HCEC 1CT (cell line): ENCODE results near the gene PITRM1.

Source experiments
- DNase-seq: peaks from one replicate; pipeline ENCODE4 v3.0.0-alpha.2; 2017

PITRM1 gene

DNA sequence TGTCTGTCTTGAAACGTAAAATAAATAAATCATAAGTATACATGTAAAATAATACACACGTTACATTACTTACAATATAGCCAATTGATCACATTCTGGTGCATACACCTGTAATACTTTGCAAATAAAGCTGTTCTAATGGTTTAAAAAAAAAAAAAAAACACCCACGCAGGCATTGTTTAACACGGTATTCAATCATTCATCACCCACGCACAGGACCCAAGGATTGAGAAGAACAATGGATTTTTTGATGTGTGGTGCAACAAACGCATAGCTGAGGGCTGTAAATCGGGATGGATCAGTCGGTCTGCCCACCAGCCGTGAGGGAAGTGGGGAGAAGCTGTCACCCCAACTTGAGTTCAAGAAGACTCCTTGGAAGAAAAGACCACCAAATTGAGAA lies 8.7 kb downstream of the PITRM1 start:
- DNase-seq = no peak

DNA sequence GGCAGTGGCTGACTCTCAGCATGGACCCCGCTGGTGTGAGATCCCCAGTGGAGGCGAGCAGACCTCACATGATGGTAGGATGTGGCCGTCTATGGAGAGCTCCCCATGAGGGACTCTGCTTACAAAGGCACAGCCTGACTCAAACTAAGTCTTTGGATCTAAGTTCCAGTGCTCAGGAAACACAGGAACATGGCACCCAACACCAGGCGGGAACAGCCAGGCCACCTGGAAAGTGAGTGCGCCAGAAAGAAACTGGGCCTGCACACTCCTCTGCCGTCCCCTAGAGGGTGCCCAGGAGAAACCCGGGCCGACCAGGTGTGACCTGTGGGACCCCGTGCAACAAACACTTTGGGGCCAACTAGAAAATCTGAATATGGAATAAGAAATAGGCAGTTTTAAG lies 10.0 kb downstream of the PITRM1 start:
- DNase-seq = no peak

DNA sequence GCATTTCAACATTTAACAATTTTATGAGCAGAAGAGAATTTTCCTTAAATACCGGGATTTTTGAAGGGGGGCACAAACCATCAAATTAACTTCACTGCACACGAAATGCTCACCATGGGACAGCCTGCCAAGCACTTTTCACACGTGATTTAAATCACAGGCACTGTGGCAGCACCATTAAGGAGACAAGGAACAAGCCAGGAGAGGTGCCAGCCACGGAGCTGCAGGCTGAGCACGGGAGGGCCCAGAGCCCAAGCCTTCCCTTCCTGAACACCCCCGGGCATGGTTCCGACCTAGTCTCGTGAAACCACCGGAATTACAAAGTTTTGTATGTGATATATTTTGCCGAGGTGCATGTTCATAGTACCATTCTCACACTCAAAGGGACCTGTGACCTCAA lies 13.4 kb downstream of the PITRM1 start:
- no peak for DNase-seq

DNA sequence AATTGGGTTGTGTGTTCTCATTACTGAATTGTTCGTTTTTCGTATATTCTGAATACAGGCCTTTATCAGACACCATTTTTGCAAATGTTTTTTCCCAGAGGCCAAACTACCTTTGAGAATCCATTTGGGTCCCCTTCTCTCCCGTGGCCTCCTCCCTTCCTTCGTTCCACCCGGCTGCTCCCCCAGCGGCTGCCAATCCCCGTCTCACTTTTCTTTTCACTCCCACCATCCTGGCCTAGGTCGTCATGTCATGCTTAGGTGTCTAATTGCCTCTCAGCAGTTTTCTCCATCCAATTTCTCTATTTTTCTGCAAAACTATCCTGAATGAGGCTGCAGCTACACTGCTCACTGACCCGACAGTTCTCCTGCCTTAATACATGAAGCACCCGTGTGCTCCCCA lies 17.9 kb downstream of the PITRM1 start:
- no peak for DNase-seq

DNA sequence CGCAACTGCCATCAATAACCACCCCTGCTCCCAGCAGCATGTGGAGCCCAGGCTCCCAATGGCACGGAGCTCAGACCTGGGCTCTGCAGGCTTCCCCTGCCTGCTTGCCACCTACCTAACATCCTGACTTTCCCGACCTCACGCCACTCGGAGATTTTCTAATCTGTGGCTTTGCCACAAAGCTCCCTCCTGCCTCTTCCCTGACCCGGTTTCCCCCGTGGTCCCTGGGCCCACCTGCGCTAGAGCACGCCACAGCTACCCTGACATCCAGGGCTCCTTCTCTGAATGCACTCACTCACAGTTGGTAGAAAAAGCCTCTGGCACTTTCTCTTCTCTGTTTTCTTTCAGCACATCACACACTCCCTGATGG lies 20.0 kb downstream of the PITRM1 start:
- no peak for DNase-seq

DNA sequence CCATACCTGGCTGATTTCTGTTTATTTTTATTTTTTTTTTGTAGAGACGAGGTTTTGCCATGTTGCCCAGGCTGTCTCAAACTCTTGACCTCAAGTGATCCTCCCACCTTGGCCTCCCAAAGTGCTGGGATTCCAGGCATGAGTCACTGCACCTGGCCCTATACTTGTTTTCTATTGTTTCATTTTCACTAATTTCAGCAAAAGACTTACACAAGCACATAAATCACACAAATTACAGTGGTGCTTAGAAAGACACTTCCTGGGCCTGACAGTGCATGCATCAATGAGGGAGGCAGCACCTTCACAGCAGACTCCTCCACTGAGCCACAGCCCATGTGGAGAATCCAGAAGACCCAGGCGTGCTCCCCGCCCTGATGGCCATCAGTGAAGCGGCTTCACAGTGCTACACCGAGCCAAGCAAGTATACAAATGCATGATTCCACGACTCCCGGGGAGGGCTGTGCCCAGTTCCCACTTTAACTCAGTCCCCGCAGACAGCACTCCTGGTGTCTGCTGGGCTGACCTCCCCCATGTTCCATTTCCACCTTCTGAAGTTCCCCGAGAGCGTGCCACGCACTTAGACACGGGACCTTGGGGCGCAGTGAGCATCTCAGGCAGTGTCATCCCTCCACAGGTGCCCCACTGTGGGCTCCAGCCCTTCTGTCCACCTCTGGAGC lies 20.6 kb downstream of the PITRM1 start:
- DNase-seq = no peak

DNA sequence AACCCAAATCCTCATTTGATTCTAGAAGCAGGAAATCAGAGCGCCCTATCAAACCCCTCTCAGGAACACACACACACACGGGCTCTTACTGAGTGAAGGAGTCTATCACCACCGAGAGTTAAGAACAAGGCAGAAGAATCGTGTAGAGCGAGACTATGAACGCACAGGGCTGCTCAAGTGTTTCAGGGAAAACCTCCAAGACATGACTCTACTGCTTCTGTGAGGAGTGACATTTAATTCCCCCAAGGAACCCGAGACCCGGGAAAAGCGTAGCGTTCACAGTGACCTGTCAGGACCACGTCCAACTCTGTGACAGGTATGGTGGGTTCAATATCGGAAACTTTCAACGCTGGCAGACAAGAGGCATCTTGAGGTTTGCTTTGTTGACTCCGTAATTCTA lies 21.6 kb downstream of the PITRM1 start:
- DNase-seq = no peak

DNA sequence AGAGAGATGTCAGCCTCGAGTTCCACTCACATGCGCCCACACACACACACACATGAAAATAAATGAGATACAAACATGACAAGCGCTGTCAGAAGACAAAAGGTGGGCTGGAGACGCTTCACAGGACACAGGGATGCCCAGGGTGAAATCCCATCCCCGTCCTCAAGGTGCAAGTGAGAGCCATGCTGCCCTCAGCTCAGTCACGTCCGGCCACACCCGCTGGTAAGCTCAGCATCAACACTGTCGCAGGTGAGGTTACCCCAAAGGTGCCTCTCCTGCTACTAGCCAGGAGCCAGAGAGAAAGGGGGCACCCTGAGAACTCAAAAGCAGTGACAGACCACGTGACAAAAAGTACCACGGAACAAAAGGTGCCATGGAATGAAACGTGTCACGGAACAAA lies 22.2 kb downstream of the PITRM1 start:
- no peak for DNase-seq

DNA sequence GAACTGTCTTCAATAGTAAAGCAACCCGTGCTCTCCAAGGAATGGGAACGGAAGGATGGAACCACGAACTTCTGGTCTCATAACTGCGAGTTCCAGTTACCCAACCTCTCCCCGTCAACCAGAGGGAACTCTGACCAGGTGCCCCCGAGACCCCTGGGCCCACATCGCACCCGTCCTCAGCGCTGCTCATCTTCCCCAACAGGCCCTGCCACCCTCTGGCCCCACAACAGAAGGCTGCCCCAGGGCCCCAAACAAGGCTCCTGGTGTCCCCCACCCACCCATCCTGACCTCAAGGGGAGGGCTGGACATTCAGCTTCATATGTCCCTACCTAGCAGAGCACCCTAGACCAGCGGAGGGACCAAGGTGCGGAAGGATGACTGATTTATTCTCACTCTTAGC lies 22.7 kb downstream of the PITRM1 start:
- DNase-seq = no peak

DNA sequence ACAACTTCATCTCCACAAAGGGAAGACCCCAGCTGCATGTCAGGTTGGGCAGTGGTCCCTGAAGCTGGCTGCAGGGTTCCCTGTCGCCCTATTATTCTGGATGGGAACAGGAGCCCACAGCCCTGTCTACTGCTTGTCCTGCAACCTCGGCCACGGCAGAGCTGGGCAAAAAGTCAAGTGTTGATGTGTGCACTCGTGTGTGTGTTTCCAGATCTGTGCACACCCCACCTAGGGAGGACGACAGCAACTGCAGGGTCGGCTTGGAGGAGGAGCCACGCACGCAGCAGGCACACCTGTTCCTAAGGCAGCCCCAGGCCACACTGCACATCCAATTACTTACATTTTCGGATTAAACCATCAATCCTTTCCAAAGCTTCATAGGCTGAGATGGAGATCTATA lies 23.6 kb downstream of the PITRM1 start:
- DNase-seq = no peak

DNA sequence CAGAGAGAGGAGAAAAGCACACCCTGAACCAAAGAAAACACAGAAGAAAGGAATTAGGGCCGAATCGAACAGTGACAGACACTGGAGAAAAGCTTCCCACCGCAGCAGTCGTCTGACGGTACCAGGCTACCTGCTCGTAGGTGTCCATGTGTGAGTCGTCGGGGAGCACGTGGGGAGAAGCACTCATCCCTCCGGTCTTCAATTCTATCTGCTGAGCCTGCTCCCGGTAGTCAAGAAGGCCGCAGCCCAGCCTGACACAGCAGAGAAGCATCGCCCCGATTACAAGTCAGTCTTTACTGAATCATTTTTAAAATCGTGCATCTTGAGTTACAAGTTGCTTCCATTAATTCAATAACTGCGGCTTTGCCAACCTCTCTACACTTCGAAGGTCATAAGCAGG lies 24.5 kb downstream of the PITRM1 start:
- no peak for DNase-seq

DNA sequence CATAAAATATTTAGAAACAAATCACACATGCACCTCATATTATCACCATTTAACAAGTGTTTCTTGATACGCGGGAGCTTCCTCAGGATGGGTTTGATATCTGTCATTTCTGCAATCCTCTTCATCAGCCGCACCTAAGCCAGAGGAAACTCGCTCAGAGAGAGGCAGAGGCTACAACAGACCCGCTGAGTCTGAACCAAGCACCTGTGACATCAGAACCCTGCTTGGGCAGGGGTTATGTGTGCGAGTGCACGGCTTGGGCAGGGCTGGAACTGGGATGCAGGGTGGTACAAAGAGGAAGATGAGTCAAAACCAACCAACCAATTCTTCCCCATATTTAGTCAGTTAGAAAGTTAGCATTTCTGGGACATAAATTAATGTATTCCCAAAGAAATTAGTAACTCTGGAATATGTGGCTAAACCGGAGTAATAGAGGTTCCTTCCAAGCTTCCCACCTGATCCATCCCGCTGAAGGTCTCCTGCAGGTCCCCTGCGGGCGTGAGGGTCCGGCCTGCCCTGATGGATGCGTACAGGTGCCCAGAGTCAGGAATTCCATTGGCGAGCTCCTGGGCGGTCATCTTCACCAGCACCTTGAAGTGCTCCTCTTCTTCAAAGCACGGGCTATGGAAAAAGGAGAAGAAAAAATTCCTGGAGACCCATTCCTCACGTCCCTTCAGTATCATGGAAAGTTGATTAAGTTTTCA lies 25.3 kb downstream of the PITRM1 start:
- DNase-seq = no peak

DNA sequence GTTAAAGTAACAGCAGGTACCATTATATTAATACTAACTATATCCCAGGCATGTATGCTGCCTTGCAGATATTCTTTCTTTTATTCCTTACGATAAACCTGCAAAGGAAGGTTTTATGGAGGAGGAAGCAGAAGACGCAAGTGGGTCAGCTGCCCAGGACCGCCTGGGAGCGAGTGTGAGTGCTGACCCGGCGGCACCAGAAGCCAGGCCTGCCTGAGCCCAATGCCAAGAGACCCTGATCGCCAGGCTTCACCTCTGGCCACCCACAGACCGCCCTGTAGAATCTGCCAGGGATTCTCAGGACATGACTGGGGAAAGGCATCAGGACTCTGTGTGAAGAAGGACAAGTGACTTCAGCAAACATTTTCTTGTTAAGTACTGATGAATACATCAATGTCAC lies 26.3 kb downstream of the PITRM1 start:
- no peak for DNase-seq

DNA sequence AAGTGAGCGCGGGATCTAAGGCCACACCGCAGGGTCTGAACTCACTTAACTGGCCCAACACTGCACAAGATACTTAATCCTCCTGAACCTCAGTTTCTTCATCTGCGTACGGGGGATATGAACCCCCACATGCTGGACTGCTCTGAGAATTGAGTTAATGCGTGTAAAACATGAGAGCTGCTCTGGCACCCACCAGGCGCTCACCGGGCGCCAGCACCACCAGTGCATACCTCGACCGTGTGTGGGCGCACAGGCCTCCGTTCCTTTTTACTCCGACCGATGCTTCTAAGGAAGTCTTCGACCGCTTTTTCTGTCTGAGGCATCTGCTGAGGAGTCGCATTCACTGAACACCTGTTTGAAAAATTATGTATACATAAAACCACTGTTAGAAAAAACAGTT lies 27.2 kb downstream of the PITRM1 start:
- no peak for DNase-seq

DNA sequence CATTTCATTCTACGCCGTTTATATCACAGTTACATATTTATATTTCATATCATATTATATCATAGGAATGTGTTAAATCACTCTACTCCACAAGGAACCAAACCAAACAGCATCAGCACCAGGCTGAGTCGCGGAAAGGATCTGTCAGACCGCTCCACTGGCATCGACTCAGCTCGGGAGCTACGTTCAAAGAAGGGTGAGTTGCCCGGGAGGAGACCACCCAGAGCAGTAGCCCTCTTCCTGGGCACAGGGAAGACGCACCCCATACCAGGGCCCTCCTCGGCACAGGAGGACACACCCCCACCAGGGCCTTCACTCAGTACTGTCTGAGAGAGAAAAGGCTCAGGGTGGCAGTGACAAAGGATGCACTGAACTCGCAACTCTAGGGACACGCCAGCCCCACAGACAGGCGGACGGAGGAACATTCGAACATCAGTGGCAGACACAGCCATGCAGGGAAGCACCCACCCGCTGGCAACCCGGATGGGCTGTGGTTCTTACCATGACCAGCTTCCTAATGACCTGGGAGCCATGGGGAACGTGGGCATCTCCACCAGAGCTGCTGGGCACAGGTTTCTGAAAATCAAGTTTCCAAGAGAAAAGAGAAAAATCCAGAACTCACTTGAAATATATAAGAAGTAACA lies 28.7 kb downstream of the PITRM1 start:
- DNase-seq = no peak

DNA sequence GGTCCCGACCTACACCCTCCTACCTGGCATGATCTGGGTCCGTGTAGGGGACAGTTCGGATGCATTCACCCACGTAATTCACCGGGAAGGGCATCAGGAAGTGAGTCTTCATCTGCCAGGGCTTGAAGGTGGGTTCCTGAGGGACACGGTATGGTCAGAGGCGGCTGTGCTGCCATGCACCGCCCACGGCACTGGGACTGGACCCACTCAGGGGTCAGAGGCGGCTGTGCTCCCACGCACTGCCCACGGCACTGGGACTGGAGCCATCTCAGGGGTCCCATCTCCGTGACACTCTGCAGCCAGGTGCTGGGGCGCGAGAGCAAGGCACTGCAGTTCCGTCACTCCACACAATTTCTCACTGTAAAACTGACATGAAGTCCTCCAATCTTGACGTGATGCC lies 29.2 kb downstream of the PITRM1 start:
- DNase-seq = no peak

DNA sequence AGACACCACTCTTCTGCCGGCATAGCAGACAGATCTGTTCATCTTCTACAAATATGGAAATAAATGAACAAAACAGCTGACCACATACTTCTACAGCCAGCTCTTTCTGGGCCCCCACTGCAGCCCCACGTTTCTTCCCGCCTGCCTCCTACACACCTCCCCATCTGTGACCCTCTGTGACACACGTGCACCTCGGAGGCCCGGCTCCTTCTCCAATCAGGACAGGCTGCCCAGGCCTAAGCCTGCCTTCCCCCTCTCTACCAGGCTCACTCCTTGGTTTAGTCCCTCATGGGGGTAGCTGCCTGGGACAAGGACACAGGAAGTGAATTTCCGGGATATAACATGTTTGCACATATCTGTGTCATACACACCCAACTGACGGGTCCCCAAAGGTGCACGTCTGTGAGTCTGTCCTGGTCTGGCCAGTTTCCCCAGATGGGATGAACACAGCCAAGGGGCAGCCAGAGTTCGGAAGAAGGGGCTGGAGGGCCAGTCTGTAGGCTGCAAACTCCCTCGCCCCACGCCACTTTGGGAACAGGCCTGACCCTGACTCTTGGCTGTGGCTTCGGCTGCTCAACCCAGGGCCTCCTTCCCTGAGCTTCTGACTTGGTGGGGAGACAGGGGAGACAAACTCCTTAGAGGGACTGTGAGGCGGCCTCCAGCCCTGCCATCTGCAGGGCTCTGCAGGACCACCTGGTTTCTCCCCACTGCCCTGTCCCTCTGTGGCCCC lies 30.3 kb downstream of the PITRM1 start:
- no peak for DNase-seq

DNA sequence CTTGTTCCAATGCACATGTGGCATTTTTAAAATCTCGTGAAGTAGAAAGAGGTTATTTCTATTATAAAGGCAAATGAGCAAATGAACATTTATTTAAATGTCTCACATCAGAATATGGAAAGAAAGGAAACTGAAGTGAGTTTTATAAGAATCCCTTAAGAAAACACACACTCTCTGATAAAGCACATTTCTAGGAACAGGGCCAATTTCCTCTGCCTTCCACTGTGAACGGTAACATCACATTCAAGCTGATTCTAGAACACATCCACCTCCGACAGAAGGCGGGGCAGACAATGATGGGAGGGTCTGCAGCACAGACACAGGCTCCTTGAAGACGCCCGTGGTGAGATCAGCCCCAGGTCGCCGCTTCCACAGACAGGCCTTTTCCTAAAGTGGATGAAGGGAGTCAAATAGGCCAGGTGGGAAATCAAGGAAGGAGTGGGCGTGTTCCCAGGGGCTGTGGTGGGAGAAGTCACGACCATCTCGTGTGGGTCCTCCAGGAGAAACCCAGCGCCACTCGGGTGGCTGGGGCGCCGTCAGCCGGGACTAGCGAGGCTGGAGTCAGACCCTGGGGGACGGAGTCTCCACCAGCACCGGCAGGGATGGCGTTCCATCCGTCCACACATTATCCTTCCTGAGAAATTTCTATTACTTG lies 31.1 kb downstream of the PITRM1 start:
- DNase-seq = no peak

DNA sequence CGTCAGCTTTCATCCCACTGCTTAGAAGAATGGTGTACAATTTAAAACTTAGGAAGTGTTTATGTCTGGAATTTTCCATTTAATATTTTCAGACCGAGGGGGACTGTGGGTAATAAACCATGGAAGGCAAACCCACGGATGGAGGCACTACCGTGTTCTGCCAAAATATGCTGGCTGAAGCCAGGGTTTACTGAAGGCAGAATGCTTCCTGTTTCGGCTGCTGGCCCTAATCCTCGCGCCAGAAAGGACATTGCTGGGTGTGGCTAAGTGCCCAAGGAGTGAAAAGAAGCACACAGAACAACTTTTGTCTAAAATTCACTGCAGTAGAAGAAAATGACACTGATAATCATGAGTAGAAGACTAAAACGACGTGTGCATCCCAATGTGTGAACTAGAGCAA lies 32.3 kb downstream of the PITRM1 start:
- DNase-seq = no peak

DNA sequence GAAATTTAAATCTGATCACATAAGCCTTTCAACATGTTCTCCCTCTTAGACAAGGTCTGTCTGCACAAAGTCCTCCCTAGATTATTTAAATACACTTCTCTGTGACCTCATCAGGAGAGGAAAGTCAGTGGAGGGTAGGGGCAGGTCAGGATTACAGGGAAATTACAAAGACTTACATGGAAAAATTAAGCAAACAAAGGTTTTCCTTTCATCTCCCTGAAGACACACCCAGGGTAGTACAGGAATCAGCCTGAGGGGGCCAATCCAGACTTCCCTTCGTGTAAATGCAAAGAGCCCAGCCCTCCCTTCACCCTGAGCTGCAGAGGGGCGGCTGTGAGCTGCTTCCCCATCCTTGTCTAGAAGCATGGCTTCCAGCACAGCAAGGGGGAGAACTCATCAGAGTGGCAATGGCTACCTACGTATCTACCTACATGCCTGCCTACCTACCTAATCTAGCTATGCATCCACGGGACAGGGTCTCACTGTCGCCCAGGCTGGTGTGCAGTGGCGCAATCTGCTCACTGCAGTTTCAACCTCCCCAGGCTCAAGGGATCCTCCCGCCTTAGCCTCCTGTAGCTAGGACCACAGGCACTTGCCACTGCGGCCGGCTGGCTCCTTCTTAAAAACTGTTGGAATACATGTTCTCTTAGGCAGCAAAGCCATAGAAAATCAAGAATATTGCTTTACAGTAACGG lies 33.2 kb downstream of the PITRM1 start:
- DNase-seq = no peak

DNA sequence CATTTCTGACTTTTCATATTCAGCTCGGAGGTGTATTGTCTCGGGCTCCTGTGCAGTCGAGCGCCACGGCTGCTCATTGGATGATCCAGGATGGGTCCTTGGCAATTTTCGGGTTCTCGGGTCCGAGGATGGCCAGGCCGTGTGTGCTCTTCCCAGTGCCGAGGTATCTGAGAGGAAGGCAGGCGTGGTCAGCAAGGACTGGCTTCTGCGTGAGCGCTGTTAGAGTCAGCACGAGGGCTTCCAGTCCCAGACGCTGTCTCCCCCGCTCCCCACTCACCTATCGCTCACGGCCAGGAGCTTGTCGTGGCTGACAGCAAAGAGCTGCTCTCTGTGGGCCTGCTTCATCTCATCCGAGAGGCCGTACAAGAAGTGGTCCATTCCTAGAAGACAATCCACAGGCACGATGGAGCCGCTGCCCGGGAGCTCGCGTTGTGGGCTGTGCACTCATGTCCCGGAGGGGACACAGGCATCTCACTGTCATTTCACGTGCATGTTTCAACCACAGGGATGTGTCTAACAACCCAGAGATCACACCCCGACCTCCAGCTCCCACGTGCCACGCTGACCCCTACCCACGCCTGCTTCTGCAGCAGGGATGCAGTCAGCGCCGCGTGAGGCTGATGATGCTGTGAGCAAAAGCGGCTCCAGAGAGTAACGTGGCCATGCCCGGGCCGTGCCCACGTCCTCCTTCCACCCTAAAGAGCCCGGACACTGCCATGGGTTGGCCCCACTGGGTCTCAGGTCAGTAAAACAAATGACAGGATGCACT lies 34.4 kb downstream of the PITRM1 start:
- DNase-seq = no peak
